Kidney (tissue), 14 donors: ENCODE results near the gene CPT1A. TPM values are rescaled to one million over a fixed set of nuclear protein-coding genes. Genes with fewer than 3 reads are reported as not detected.

Experiments used
- DNase-seq, 5 donors: peaks; one replicate each; pipeline ENCODE4 v3.0.0-alpha.2; 2013 to 2020
- FAIRE-seq: peaks from 2 replicates; lab custom pipeline; 2012; peaks lifted over from hg19 to GRCh38; lab: Jason Lieb, UNC
- H3K27ac ChIP-seq, 2 donors: one replicate each; pipeline ENCODE4 v1.7.0; 2013; ENCODE audit warnings: low read depth in 2 of 2, low read length in 2 of 2, inconsistent platforms in 1 of 2
- H3K27me3 ChIP-seq: one replicate; pipeline ENCODE4 v1.7.1; 2013; ENCODE audit warnings: low read length, inconsistent platforms; ENCODE audit not compliant: control insufficient read depth, insufficient read depth
- H3K36me3 ChIP-seq, 3 donors: one replicate each; pipeline versions ENCODE4 v1.7.0 to v1.7.1; 2013; ENCODE audit warnings: low read length in 3 of 3, control low read depth in 1 of 3, inconsistent platforms in 1 of 3; ENCODE audit not compliant: insufficient read depth in 3 of 3, control insufficient read depth in 2 of 3
- H3K4me1 ChIP-seq, 3 donors: one replicate each; pipeline versions ENCODE4 v1.7.0 to v1.7.1; 2013; ENCODE audit warnings: low read length in 3 of 3, inconsistent platforms in 1 of 3, low read depth in 1 of 3; ENCODE audit not compliant: control insufficient read depth in 2 of 3, insufficient read depth in 2 of 3
- H3K4me3 ChIP-seq, 3 donors: one replicate each; pipeline versions ENCODE4 v1.7.0 to v1.8.1; 2013; ENCODE audit warnings: low read length in 3 of 3, control low read depth in 1 of 3, inconsistent platforms in 1 of 3
- H3K9ac ChIP-seq, 3 donors: one replicate each; pipeline versions ENCODE4 v1.7.0 to v1.7.1; 2013; ENCODE audit warnings: low read length in 3 of 3, control low read depth in 1 of 3, inconsistent platforms in 1 of 3
- H3K9me3 ChIP-seq, 3 donors: one replicate each; pipeline versions ENCODE4 v1.7.0 to v1.7.1; 2013; ENCODE audit warnings: low read length in 3 of 3, control low read depth in 1 of 3, inconsistent platforms in 1 of 3; ENCODE audit not compliant: control insufficient read depth in 2 of 3, insufficient read depth in 1 of 3
- CTCF ChIP-seq: IDR thresholded peaks from 3 replicates; pipeline ENCODE4 v1.5.1; 2012; ENCODE audit warnings: mild to moderate bottlenecking, moderate library complexity, borderline replicate concordance; ENCODE audit not compliant: insufficient read depth; ENCODE audit errors: extremely low read depth
- intact Hi-C: fragments of 100-400 bp; cut with DNase I; formaldehyde crosslinking; loops from one replicate; pipeline ENCODE4 v1.11.1; 2022
- polyA plus RNA-seq: library from polyadenylated mRNA; stranded (reverse); fragments of 350-450 nt; fragmentation: Illumina TruSeq; extraction: RNeasy Lipid Tissue Mini Kit (QIAGEN cat#74804); gene quantifications from one replicate; pipeline ENCODE4 v1.2.3, GENCODE V29; 2014; ENCODE audit warnings: low read depth, low replicate concordance; ENCODE audit not compliant: insufficient read depth
- total RNA-seq: library from RNA; stranded (reverse); fragmentation: NEBNext Ultra II Directional; extraction: Animal tissue kit (Norgen Biotek cat#: 25700); gene quantifications from one replicate; pipeline ENCODE4 v1.2.1, GENCODE V29; 2021
- donor health status: control.
- donor health status: control.
- donor health status: control.
- donor health status: control.
- donor health status: control.
- donor health status: DM: yes; HTN: yes; CAD: no.
- donor health status: Normal renal cell carcinoma (clear cell type).

Gene CPT1A
- total and polyA plus RNA-seq, 2 donors from 2014 or later: 51.3 to 61.5 TPM

- FAIRE-seq (no peak), DNase-seq (no peak)
- H3K4me1 ChIP-seq: peaks cover 0 to 26% (median 5%) of the 10 kb centered on the region in 3 donors
- H3K36me3 ChIP-seq: no peaks in the 10 kb centered on the region
- H3K27ac ChIP-seq: no peak overlapping the region
- H3K9ac ChIP-seq: no peak overlapping the region
- no peaks in the 10 kb centered on the region for H3K27me3 ChIP-seq
- no peak overlapping the region for H3K4me3 ChIP-seq
- TF ChIP-seq CTCF: no peak
- H3K9me3 ChIP-seq: no peaks in the 10 kb centered on the region
- intact Hi-C loops: no loop called here
Measured at GRCh38 chr11:68829581-68829980, 12.1 kb downstream of the CPT1A start.

GRCh38 chr11:68828957-68829356 lies 12.8 kb downstream of the CPT1A start:
- Histone ChIP-seq H3K9ac (no peak overlapping the region), H3K4me3 (no peak overlapping the region), H3K36me3 (no peaks in the 10 kb centered on the region), H3K9me3 (no peaks in the 10 kb centered on the region), H3K4me1 (peaks cover 0 to 26% (median 5%) of the 10 kb centered on the region in 3 donors), H3K27ac (no peak overlapping the region), H3K27me3 (no peaks in the 10 kb centered on the region)
- intact Hi-C loops: no loop called here
- DNase-seq: no peak
- TF ChIP-seq CTCF: no peak
- no peak for FAIRE-seq

GRCh38 chr11:68828155-68828931 lies 13.4 kb downstream of the CPT1A start:
- no peak for DNase-seq
- no peak overlapping the region for H3K27ac ChIP-seq
- no peak for TF ChIP-seq CTCF
- H3K36me3 ChIP-seq: no peaks in the 10 kb centered on the region
- H3K4me1 ChIP-seq: peaks cover 0 to 26% (median 5%) of the 10 kb centered on the region in 3 donors
- no peak for FAIRE-seq
- H3K9ac ChIP-seq: no peak overlapping the region
- intact Hi-C loops: no loop called here
- H3K27me3 ChIP-seq: no peaks in the 10 kb centered on the region
- H3K4me3 ChIP-seq: no peak overlapping the region
- no peaks in the 10 kb centered on the region for H3K9me3 ChIP-seq
